ENCODE data around the gene EMILIN3.

Gene EMILIN3, protein sequence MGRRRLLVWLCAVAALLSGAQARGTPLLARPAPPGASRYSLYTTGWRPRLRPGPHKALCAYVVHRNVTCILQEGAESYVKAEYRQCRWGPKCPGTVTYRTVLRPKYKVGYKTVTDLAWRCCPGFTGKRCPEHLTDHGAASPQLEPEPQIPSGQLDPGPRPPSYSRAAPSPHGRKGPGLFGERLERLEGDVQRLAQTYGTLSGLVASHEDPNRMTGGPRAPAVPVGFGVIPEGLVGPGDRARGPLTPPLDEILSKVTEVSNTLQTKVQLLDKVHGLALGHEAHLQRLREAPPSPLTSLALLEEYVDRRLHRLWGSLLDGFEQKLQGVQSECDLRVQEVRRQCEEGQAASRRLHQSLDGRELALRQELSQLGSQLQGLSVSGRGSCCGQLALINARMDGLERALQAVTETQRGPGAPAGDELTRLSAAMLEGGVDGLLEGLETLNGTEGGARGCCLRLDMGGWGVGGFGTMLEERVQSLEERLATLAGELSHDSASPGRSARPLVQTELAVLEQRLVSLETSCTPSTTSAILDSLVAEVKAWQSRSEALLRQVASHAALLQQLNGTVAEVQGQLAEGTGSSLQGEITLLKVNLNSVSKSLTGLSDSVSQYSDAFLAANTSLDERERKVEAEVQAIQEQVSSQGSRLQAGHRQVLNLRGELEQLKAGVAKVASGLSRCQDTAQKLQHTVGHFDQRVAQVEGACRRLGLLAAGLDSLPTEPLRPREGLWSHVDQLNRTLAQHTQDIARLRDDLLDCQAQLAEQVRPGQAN

GRCh38 chr20:41366546-41367392, at the start of gene EMILIN3:
TSS of gene EMILIN3 (minus strand) at chr20:41366818. CDS start at chr20:41366634, 184 bp downstream.
- no peak for DNase-seq

DNA sequence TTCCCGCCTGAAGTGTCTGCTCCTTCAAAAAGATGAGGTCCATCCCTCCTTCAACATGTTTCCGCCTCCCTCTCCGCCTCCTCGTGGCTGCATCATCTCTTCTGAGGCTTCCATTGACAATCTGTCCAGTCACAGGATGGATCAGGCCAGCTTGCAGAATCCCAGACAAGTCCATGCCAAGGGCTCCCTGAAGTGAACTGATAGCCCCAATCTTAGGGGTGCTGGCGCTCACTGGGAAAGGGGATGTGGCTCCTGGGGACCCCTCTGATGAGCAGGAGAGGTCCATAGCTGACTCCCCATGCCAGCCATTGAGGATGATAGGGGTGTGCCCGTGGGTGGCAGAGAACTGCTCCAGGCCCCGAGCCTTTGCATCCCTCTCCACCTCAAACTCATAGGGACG, 48.6 kb upstream of the EMILIN3 start:
- no peak for DNase-seq

- no peak for DNase-seq
These were observed 46.6 kb upstream of the EMILIN3 start for GRCh38 chr20:41413169-41413568.

DNA sequence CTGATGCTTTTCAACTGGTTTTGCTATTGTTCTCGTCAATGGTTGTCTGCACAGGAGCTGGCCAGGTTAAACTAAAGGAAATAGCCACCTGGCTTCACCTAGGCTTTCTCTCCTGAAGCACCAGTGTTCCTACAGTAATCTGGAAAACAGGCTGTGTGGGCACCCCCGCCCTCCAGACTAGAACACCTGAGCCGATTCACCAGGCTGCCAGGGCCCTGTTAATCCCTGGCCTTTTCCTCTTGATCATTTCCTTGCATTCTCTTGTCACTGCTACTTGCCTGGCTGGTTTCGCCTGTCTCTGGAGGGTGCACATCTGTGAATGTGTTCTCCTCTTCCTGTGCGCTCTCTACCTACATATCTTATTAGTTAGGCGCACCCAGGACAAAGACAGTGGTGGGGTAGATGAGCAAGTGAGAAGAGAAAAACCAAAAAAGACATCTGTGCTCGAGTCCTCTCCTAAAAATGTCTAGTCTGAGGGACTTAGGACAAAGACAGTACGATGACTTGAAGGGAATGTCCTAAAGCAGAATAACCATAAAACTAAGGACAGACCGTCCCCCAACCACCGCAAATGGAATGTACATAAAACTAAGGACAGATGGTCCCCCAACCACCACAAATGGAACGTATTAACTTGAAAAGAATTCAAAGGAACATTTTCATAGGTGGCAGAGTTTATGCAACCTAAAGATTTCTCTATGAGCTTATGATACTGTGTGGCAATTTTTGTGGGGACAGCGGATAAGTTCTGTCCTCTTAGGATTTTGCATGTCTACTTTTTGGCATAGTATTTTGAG, 45.9 kb upstream of the EMILIN3 start:
- no peak for DNase-seq

DNA sequence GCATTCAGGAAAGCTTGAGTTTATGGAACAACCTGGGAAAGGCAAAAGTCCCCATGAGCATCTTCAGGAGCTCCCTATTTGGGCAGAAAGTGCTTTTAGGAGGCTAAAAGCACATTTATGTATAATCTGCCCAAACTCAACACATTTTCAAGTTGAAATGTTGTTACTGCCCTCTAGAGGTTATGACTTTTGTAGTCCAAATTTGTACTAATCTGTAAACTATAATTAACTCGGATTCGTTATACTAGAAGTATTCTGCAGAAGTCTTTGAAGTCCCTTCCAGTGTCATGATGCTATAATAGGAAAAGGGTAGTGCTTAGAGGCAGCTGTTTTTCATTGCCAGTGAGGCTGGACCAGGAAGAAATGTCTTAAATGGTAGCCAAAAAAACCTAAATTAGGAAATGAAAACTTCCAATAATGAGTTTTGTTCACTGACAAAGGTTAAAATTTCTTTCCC, 44.8 kb upstream of the EMILIN3 start:
- DNase-seq = no peak

DNA sequence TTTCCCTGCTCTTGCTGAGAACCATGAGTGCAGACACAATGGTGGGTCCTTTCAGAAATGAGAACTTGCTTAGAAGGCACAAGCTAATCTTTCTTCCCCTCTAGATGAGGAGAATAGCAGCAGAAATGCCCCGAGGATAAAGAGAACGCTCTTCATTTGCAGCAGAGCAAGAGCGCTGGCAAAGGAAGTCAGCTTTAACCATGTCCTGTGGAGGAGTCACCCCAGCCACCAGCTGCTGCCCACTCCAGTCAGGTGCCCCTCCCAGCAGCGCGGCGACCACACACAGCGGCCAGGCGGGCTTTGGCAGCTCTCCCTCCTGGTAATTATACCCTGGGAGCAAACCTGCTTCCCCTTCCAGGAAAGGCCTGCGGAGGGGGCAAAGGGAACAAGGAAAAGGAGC, 42.4 kb upstream of the EMILIN3 start:
- peak; percentile 25 for DNase-seq

- no peak for DNase-seq
These were observed 41.7 kb upstream of the EMILIN3 start for GRCh38 chr20:41408156-41408794.

- DNase-seq = no peak
These were observed 41.0 kb upstream of the EMILIN3 start for GRCh38 chr20:41407607-41408006.

DNA sequence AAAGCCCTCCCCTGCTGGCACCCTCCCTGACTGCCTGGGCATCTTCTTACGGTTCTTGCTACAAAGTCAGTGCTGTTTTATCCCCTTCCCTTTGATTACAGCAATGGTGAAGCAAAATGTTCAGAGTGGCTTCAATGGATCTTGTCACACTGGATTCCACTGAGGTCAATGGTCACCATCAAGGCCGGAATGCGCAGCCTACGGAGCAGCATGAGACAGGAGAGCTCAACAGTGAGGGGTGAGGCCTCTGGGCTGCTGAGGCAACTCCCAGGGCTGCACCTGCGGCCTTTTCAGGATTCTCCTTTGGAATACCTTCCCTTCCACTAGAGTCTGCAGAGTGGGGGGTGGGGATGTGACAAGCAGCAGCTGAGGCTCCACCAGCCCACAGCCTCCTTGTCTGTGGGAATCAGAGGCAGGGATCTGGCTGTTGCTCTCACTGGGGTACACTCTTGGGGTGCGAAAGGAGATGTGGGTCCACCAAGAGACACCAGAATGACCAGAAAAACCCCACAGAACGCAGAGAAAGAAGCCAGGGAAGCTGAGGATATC, 40.4 kb upstream of the EMILIN3 start:
- DNase-seq = no peak

GRCh38 chr20:41406353-41406752, 39.7 kb upstream of the EMILIN3 start:
- DNase-seq = no peak

- no peak for DNase-seq
These were observed 38.8 kb upstream of the EMILIN3 start for GRCh38 chr20:41405436-41405835.

- DNase-seq = no peak
These were observed 37.0 kb upstream of the EMILIN3 start for GRCh38 chr20:41403604-41404003.

DNA sequence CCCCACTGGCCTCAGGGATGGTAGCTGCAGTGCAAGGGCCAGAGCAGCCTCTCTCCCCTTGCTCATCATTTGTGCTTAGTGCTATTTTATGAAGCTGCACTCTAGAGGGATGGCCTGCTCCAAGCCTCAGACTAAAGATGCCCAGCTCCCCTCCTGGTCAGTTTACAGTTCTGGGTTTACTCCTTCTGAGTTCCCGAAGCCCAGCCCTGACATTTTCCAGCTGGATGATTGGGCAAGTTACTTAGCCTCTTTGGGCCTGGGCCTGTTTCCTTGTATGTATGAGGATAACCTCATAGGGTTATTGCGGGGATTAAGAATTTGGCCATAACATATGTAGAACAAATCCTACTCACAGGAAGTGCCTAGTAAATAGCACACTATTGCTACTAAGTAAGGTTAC, 31.8 kb upstream of the EMILIN3 start:
- DNase-seq = no peak

- no peak for DNase-seq
These were observed 29.3 kb upstream of the EMILIN3 start for GRCh38 chr20:41395667-41396664.

DNA sequence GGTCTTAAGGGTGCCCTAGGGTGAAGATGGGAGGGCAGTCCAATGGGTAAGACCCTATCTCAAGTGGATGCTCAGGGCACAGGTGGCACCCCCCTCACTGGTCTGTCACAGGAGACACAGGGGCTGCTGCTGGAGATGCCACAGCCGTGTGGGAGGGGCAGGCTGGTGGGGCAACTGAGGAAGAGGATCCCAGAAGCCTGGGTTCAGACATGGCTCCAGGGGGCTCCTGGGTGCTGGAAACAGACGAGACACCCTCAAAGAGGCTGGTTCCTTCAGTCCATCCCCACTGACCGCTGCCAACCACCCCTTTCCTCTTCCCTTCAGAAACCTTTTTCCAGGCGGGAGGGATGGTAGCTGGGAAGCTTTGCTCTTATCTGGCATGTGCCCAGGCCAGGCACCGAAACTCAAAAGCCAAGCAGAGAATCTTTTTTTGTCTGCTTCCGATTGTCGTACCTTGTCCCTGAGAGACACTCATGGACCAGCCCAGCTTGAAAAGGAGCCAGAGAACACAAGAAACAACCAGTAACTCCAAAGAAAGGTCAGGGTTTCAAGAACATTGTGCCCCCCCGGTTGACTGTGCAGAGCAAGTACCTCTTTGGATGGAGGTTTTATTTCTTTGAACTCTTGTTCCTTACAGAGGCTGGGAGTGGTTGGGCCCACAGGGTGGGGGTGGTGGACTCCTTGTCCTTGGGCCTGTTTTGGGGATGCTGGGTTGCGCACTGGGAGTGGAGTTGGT, 28.5 kb upstream of the EMILIN3 start:
- DNase-seq = no peak

DNA sequence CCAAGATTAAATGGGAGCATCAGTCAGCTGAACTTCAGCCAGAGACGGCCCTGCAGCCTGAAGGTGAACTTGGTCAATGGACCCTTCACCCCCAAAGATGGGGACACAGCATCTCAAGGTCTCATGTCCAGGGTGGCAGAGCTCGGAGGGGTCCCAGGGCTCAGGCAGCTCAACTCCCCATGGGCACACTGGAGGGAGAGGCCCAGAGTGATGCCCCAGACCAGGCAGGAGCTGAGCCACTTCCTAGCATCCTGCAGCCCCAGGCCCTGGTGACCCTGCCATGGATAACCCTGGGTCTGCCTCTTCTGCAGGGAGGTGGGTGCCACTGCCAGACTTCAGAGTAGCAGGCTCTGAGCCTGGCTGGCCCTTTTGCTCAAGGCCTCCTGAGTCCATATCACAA, 27.5 kb upstream of the EMILIN3 start:
- no peak for DNase-seq

DNA sequence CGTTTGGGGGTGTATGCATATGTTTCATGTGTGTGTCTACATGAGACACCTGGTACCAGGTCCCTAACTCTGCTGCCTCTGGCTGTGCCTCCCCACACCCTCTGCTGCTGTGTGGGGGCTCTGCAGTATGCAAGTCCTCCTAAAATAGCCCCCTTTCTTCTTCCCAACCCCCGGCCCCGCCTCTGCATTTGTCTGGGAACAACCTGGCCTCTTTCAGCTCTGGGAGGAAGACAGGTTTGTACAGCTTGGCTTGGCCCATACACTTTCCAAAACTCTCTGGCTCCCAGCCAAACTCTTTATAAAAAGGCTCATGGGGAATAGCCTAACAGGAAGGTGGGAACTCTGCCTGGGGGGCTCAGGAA, 27.1 kb upstream of the EMILIN3 start:
- DNase-seq = no peak

GRCh38 chr20:41392871-41393704, 26.5 kb upstream of the EMILIN3 start:
- DNase-seq = no peak

GRCh38 chr20:41392295-41392694, 25.7 kb upstream of the EMILIN3 start:
- no peak for DNase-seq

Data from NCI-H2029 (cell line).